ENCODE measurements around the gene ARHGEF10L.

DNA sequence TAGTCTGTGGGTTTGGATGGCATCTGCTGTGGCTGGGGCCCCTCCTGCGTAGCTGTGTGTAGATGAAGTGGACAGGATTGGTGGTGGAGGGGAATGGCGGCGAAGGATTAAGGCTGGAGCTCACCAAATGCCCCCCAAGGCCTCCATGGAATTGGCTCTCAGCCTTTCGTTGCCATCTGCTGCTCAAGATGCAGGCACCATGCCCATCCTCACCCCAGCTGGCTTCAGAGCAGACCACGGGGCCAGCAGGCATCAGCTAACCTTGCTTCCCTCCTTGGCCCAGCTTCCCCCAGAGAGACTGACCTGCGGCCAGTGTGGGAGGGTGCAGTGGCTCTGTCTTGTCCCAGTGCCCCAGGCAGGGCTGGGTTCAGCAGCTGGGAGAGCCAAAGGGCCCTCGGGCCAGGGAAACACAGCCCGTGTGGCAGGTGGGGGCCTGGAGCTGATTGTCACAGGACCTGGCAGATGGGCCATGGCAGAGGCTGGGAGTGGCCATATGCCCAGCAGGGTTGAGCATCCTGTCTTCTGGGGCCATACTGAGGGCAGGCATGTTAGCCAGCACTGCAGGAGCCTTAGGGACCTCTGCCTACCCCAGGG, 148.8 kb downstream of the ARHGEF10L start:
- TF ChIP-seq, protein P1, sequence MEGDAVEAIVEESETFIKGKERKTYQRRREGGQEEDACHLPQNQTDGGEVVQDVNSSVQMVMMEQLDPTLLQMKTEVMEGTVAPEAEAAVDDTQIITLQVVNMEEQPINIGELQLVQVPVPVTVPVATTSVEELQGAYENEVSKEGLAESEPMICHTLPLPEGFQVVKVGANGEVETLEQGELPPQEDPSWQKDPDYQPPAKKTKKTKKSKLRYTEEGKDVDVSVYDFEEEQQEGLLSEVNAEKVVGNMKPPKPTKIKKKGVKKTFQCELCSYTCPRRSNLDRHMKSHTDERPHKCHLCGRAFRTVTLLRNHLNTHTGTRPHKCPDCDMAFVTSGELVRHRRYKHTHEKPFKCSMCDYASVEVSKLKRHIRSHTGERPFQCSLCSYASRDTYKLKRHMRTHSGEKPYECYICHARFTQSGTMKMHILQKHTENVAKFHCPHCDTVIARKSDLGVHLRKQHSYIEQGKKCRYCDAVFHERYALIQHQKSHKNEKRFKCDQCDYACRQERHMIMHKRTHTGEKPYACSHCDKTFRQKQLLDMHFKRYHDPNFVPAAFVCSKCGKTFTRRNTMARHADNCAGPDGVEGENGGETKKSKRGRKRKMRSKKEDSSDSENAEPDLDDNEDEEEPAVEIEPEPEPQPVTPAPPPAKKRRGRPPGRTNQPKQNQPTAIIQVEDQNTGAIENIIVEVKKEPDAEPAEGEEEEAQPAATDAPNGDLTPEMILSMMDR (conservative IDR thresholded peaks at IDR 0.05; ENCODE audit: low read depth, low read length), result no peak
- TF ChIP-seq EZH2 (IDR thresholded peaks at IDR 0.05; ENCODE audit: borderline replicate concordance, low read depth, low read length, poor library complexity, severe bottlenecking), result no peak
